CD4-positive, alpha-beta T cell (primary cell): ENCODE results near the gene TLE2. TPM values are rescaled to one million over a fixed set of nuclear protein-coding genes. Genes with fewer than 3 reads are reported as not detected.

ENCODE experiments used
- ATAC-seq: fragments of 200-7000 bp; cut with Tn5 transposase; one replicate; pipeline ENCODE4 v1.10.0; 2022; ENCODE audit warnings: mild to moderate bottlenecking; ENCODE audit not compliant: poor library complexity
- CTCF ChIA-PET: fragments of 350-600 bp; sonication (Branson Sonifier 250); formaldehyde crosslinking; loops from one replicate; lab custom pipeline; 2021; ENCODE audit warnings: antibody characterized with exemption, inconsistent platforms; lab: Charles Lee
- POLR2A ChIA-PET: fragments of 350-600 bp; sonication (Branson Sonifier 250); formaldehyde crosslinking; loops from one replicate; lab custom pipeline; 2021; ENCODE audit warnings: antibody characterized with exemption, inconsistent platforms; lab: Charles Lee
- DNase-seq, 14 experiments: peaks; one replicate each; pipeline ENCODE4 v3.0.0-alpha.2; 2013 to 2020; ENCODE audit warnings: mixed read lengths in 2 of 14
- H3K27ac ChIP-seq, 2 donors: one replicate each; pipeline versions ENCODE4 v1.5.1 to v1.7.0; 2013; ENCODE audit warnings: low read length in 2 of 2, low read depth in 1 of 2, mild to moderate bottlenecking in 1 of 2
- H3K27me3 ChIP-seq, 2 experiments: 1 replicate in 1 of 2; 2 replicates in 1 of 2; pipeline versions ENCODE4 v1.6.1 to v1.7.0; 2013; ENCODE audit warnings: low read length in 2 of 2, control low read depth in 1 of 2, mild to moderate bottlenecking in 1 of 2, moderate library complexity in 1 of 2; ENCODE audit not compliant: insufficient read depth in 2 of 2, control insufficient read depth in 1 of 2
- H3K36me3 ChIP-seq: one replicate; pipeline ENCODE4 v1.6.1; 2013; ENCODE audit warnings: low read length, control low read depth; ENCODE audit not compliant: insufficient read depth
- H3K4me1 ChIP-seq: one replicate; pipeline ENCODE4 v1.6.1; 2013; ENCODE audit warnings: low read length, control low read depth; ENCODE audit not compliant: insufficient read depth
- H3K4me3 ChIP-seq: one replicate; pipeline ENCODE4 v1.5.1; 2013; ENCODE audit warnings: mild to moderate bottlenecking, low read length, moderate library complexity
- H3K9me3 ChIP-seq, 2 experiments: 1 replicate in 1 of 2; 2 replicates in 1 of 2; pipeline versions ENCODE4 v1.6.1 to v1.7.0; 2013; ENCODE audit warnings: low read length in 2 of 2, mild to moderate bottlenecking in 2 of 2, control low read depth in 1 of 2, moderate library complexity in 1 of 2; ENCODE audit not compliant: control insufficient read depth in 1 of 2, insufficient read depth in 1 of 2
- H3K27ac Mint-ChIP-seq: one replicate; pipeline ENCODE4 v1.8.0; 2020; ENCODE audit warnings: mixed read lengths
- H3K27me3 Mint-ChIP-seq: one replicate; pipeline ENCODE4 v1.8.0; 2021; ENCODE audit warnings: mixed read lengths
- H3K36me3 Mint-ChIP-seq: one replicate; pipeline ENCODE4 v1.8.0; 2021; ENCODE audit warnings: low read depth, mixed read lengths
- H3K4me1 Mint-ChIP-seq: one replicate; pipeline ENCODE4 v1.8.0; 2021; ENCODE audit warnings: low read depth, mixed read lengths
- H3K4me3 Mint-ChIP-seq: one replicate; pipeline ENCODE4 v1.8.0; 2020; ENCODE audit warnings: mild to moderate bottlenecking, mixed read lengths
- H3K9me3 Mint-ChIP-seq: one replicate; pipeline ENCODE4 v1.8.0; 2020; ENCODE audit warnings: mixed read lengths
- intact Hi-C, 2 experiments: fragments of 100-400 bp; cut with DNase I in 1 of 2; cut with micrococcal nuclease in 1 of 2; formaldehyde crosslinking; loops; one replicate each; pipeline versions ENCODE4 v1.15.1 to v1.9.0; 2023 to 2025; cut with DNase I, micrococcal nuclease
- total RNA-seq, 174 experiments: library from RNA in 2 of 174; stranded (reverse) in 2 of 174; gene quantifications; one replicate each; pipeline ENCODE4 v1.2.3 and lab custom pipeline; 2021 to 2026
- TF ChIP-seq, protein P1 (sequence below): fragments of 200-600 bp; IDR thresholded peaks from one replicate; pipeline ENCODE4 v1.8.0; 2022; ENCODE audit warnings: antibody characterized with exemption, mild to moderate bottlenecking

Gene TLE2
- total RNA-seq, 2 experiments from 2014 or later, result 23.9 to 25.0 TPM

DNA sequence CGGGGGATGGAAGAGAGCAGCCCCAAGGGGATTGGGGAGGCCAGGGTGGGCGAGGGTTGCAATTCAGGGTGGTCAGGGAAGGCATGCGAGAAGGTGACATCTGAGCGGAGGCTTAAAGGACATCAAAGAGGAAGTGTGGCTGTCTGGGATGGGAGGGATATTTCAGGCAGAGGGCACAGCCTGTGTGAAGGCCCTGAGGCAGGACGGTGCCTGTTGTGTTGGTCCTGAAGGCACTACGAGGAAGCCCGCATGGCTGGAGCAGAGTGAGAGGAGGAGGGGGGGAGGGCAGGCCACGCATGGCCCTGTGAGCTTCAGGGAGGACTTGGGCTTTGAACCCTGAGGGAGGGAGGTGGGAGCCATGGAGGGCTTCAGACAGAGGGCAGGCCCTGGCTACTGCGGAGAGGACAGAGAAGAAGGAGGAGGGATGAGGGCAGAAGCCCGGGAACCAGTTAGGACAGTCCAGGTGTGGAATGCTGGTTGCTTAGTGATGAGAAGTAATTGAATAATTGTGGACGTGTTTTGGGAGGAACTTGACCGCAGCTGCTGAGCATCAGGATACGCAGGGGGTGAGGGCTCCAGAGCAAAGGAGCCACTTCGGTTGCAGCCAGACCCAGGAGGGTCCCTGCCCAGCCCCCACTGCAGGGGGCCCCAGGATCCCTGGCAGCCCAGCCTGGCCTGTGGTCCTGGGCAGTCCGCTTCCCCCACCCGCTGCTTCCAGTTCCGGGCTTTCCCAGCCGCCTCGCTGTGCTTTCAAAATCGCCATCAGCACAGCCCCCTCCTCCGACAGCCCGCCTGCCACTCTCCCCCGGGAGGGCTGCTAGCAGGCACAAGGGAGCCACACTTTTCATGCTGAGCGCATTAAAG is 45.5 kb downstream of the TLE2 start:
- peaks cover 28% of the 10 kb centered on the region for H3K27me3 Mint-ChIP-seq
- Histone ChIP-seq H3K4me1 (peaks cover 5% of the 10 kb centered on the region), H3K4me3 (no peak overlapping the region), H3K27ac (no peak overlapping the region), H3K36me3 (no peaks in the 10 kb centered on the region), H3K27me3 (peaks cover 0 to 11% of the 10 kb centered on the region in 2 experiments), H3K9me3 (no peaks in the 10 kb centered on the region)
- CTCF ChIA-PET, result no interaction called here
- no peaks in the 10 kb centered on the region for H3K9me3 Mint-ChIP-seq
- H3K4me3 Mint-ChIP-seq, result no peak overlapping the region
- no peak for ATAC-seq
- no peaks in the 10 kb centered on the region for H3K4me1 Mint-ChIP-seq
- POLR2A ChIA-PET, result no interaction called here
- H3K36me3 Mint-ChIP-seq, result no peaks in the 10 kb centered on the region
- TF ChIP-seq, protein P1, sequence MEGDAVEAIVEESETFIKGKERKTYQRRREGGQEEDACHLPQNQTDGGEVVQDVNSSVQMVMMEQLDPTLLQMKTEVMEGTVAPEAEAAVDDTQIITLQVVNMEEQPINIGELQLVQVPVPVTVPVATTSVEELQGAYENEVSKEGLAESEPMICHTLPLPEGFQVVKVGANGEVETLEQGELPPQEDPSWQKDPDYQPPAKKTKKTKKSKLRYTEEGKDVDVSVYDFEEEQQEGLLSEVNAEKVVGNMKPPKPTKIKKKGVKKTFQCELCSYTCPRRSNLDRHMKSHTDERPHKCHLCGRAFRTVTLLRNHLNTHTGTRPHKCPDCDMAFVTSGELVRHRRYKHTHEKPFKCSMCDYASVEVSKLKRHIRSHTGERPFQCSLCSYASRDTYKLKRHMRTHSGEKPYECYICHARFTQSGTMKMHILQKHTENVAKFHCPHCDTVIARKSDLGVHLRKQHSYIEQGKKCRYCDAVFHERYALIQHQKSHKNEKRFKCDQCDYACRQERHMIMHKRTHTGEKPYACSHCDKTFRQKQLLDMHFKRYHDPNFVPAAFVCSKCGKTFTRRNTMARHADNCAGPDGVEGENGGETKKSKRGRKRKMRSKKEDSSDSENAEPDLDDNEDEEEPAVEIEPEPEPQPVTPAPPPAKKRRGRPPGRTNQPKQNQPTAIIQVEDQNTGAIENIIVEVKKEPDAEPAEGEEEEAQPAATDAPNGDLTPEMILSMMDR, result no peak
- no peak for DNase-seq
- H3K27ac Mint-ChIP-seq, result no peak overlapping the region
- intact Hi-C loops, result no loop called here

DNA sequence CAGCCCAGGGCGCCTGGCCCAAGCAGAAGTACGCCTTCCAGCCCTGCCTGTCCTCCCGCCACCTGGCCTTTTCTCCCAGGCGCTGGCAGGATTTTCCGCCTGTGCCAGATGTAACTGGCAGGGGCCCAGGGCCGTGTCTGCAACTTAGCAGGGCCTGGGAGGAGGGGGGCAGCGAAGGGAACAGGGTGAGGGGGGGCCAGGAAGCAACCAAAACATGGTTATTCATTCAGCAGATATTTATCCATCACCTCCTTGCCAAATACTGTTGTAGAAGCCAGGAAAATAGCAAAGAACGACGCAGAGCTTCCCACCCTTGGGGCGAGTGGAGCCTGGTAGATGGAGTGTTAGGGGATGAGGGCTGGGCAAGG is 46.1 kb downstream of the TLE2 start:
- Histone ChIP-seq H3K4me3 (no peak overlapping the region), H3K9me3 (no peaks in the 10 kb centered on the region), H3K36me3 (no peaks in the 10 kb centered on the region), H3K4me1 (peaks cover 6% of the 10 kb centered on the region), H3K27me3 (peaks cover 0 to 11% of the 10 kb centered on the region in 2 experiments), H3K27ac (no peak overlapping the region)
- H3K9me3 Mint-ChIP-seq, result no peaks in the 10 kb centered on the region
- ATAC-seq (no peak), DNase-seq (no peak)
- TF ChIP-seq, protein P1, result no peak
- no peak overlapping the region for H3K27ac Mint-ChIP-seq
- CTCF ChIA-PET, result no interaction called here
- intact Hi-C loops, result no loop called here
- H3K27me3 Mint-ChIP-seq, result peaks cover 28% of the 10 kb centered on the region
- H3K36me3 Mint-ChIP-seq, result no peaks in the 10 kb centered on the region
- POLR2A ChIA-PET, result no interaction called here
- H3K4me1 Mint-ChIP-seq, result no peaks in the 10 kb centered on the region
- H3K4me3 Mint-ChIP-seq, result no peak overlapping the region

DNA sequence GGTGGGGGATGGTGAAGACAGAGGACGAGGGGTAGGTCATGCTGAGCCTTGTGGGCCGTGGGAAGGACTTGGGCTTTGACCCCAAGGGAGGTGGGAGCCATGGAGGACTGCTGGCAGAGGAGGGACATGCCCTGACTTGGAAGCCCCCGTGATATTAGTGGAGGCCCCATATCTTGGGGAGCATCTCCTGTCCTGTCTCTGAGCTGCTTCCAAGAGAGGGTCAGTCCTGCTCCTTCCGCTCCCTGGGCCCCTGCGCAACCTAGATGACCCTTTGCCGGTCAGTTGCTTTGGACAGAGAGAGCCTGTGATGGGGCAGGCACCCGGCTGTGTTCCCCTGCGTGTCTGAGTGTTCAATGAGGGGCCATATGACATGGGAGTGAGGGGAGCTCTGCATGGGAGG is 46.5 kb downstream of the TLE2 start:
- Mint-ChIP-seq H3K4me3 (no peak overlapping the region), H3K27ac (no peak overlapping the region), H3K9me3 (no peaks in the 10 kb centered on the region), H3K36me3 (no peaks in the 10 kb centered on the region), H3K4me1 (no peaks in the 10 kb centered on the region), H3K27me3 (peaks cover 28% of the 10 kb centered on the region)
- POLR2A ChIA-PET, result no interaction called here
- intact Hi-C loops, result no loop called here
- Histone ChIP-seq H3K4me1 (peaks cover 10% of the 10 kb centered on the region), H3K27ac (no peak overlapping the region), H3K4me3 (no peak overlapping the region), H3K9me3 (peaks cover 0 to 3% of the 10 kb centered on the region in 2 experiments), H3K27me3 (peaks cover 0 to 11% of the 10 kb centered on the region in 2 experiments), H3K36me3 (no peaks in the 10 kb centered on the region)
- ATAC-seq (no peak), DNase-seq (no peak)
- TF ChIP-seq, protein P1, result no peak
- CTCF ChIA-PET, result no interaction called here
